ENCODE results near the gene THSD4.

The THSD4 gene

GRCh38 chr15:71612397-71612722, 497.1 kb downstream of the THSD4 start:
- no peak for DNase-seq (ENCODE audit: low read depth in 2 of 2)

- DNase-seq (ENCODE audit: low read depth in 2 of 2), result no peak
Measured at GRCh38 chr15:71612869-71613268, 497.6 kb downstream of the THSD4 start.

DNA sequence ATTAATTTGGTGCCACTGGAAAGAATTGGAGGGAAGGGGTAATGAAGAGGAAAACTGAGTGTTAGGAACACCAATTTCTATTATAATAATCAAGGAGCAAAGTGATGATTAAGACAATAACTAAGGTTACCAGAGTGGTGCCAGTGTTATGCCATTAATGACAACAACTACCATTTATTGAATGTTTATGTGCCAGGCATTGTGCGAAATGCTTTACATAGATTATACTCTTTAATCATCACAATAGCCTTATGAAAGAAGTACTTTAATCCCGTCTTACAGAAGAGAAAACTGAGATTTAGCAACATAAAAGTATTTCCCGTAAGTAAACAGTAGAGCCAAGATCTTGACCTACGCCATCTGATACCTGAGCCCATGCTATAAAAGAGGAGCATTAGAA, 507.8 kb downstream of the THSD4 start:
- no peak for DNase-seq (ENCODE audit: low read depth in 2 of 2)

GRCh38 chr15:71626596-71627088, 511.4 kb downstream of the THSD4 start:
- DNase-seq (ENCODE audit: low read depth in 2 of 2), result no peak

GRCh38 chr15:71627188-71627587, 511.9 kb downstream of the THSD4 start:
- no peak for DNase-seq (ENCODE audit: low read depth in 2 of 2)

DNA sequence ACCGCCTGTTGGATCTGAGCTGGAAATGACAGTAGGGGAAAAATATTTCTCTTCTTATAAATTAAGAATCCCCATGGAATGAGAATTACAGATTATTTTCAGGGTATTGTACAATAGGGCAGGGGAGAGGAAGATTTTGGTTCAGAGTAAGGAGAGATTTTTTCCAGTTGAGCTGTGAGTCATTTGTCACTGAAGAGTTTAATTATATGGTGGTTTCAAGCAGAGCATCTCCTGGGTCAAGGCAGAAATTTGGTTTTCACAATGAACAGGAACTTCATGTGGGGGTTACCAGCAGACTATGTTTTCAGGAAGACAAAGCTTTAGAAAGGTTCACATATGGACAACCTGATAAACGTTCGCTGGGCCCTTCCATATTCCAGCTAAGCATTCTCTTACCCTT, 512.3 kb downstream of the THSD4 start:
- DNase-seq (ENCODE audit: low read depth in 2 of 2), result no peak

- DNase-seq (ENCODE audit: low read depth in 2 of 2), result no peak
Measured at GRCh38 chr15:71628988-71629770, 513.9 kb downstream of the THSD4 start.

GRCh38 chr15:71629781-71630474, 514.7 kb downstream of the THSD4 start:
- DNase-seq (ENCODE audit: low read depth in 2 of 2), result no peak

- no peak for DNase-seq (ENCODE audit: low read depth in 2 of 2)
Measured at GRCh38 chr15:71630475-71630809, 515.2 kb downstream of the THSD4 start.

GRCh38 chr15:71632576-71633195, 517.4 kb downstream of the THSD4 start:
- no peak for DNase-seq (ENCODE audit: low read depth in 2 of 2)

GRCh38 chr15:71634820-71635560, 519.7 kb downstream of the THSD4 start:
- DNase-seq (ENCODE audit: low read depth in 2 of 2), result no peak

GRCh38 chr15:71635735-71636134, 520.5 kb downstream of the THSD4 start:
- no peak for DNase-seq (ENCODE audit: low read depth in 2 of 2)

DNA sequence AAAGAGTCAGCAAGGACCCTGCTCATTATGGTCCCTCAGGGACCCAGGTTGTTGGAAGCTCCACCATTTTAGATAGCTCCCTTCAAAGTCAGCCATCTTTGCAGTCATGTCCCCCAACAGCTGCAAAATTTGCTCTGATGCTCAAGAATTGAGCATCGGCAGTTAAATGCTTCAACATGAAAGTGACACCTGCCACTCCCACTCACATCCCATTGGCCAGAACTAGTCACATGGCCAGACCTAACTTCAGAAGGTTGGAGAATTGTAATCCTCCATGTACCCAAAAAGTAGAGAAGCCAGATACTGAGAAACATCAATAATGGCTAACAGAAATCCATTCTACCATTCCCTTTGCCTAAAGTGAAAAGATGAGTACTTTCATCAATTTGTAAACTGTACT, 523.6 kb downstream of the THSD4 start:
- no peak for DNase-seq (ENCODE audit: low read depth in 2 of 2)

GRCh38 chr15:71639471-71639870, 524.2 kb downstream of the THSD4 start:
- no peak for DNase-seq (ENCODE audit: low read depth in 2 of 2)

DNA sequence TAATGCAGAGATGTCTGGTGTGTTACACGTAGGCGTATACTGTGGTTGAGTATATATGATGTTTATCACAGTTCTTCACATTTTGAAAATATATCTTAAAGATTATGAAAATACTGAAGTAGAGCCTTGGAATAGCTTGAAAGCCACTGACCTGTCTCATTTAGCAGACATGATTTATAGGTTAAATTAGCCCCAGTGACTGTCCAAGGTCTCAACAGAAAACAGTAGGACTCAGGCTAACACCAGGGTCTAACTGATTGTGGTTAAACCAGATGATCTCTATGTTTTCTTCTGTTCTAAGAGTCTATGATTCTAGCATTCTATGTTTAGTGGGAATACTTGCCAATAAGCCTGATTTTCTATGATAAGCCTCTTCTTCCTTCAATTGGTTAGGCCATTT, 528.6 kb downstream of the THSD4 start:
- DNase-seq (ENCODE audit: low read depth in 2 of 2), result no peak

DNA sequence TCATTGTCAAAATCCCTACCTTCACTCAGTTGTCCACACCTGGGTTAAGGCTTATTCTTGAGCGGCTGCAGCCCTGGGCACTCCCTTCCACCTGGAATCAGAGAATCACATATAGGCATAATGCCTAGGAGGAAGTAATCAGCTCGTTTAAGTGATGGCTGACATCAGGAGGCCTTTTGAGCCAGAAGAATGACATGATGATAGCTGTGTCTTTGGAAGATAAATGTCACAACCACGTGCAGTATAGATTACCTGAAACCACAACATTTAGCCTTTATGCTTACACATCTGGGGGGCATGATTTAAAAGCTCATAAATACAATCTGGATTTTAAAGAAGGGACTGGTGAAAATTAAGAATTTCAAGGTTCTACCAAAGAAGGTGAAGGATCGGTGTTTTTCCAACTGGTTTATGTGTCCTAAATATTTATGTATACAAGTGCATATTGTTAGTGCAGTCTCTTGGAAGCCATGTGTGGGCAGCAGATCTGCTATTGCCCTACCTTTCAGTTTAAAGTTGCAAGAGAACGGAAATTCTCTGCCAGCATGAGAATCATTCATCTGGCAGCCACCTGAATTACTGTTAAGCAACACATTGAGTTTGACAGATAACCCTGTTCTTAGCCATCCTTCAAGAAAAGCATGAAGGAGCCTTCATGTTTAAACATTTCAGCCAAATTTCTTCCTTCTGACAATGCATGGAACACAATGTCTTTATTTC, 531.7 kb downstream of the THSD4 start:
- no peak for DNase-seq (ENCODE audit: low read depth in 2 of 2)

- no peak for DNase-seq (ENCODE audit: low read depth in 2 of 2)
Measured at GRCh38 chr15:71647487-71647808, 532.2 kb downstream of the THSD4 start.

DNA sequence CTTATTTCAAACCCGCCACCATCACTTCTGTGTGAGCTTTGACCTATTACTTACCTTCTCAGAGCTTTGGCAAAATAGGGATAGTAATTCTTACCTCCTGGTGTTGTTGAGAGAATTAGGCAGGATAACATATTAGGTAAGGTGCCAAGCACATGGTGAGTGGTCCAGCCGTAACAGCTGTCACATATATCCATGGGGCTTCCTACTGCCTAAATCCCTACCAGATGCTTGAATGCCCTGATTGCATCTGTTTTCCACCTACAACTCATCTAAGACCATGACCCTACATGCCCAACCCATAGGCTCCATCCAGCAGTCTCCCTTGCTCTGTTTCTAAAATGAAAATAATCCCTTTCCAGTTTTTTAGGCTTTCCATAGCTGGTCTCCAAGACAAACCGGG, 532.8 kb downstream of the THSD4 start:
- DNase-seq (ENCODE audit: low read depth in 2 of 2), result no peak

GRCh38 chr15:71649894-71650293, 534.6 kb downstream of the THSD4 start:
- no peak for DNase-seq (ENCODE audit: low read depth in 2 of 2)

DNA sequence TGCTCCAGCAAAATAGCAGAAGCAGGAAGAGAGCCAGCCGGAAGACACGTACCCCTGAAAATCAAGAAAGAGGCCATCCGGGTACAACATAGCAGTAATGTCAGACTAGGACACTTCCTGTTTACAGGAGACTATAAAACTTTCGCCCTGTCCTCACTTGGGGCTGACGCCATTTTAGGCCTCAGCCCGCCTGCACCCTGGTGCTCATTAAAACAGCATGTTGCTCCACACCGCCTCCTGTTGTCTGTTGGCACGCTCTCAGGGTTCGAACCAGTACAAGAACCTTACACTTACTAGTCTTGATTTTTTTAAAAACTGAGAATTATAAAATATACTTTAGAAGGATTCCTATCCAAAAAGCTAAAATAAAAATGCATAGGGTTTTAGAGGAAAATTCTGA, 535.3 kb downstream of the THSD4 start:
- DNase-seq (ENCODE audit: low read depth in 2 of 2), result no peak

- DNase-seq (ENCODE audit: low read depth in 2 of 2), result no peak
Measured at GRCh38 chr15:71651750-71652186, 536.5 kb downstream of the THSD4 start.
